Keratinocyte (primary cell): ENCODE results near the gene RPAP2. TPM values are rescaled to one million over a fixed set of nuclear protein-coding genes. Genes with fewer than 3 reads are reported as not detected.

Source experiments
- DNase-seq: peaks from one replicate; pipeline ENCODE4 v3.0.0-alpha.2; 2011; ENCODE audit warnings: low read depth, missing footprints, low spot score
- FAIRE-seq: peaks from 2 replicates; lab custom pipeline; 2011; peaks lifted over from hg19 to GRCh38; lab: Jason Lieb, UNC
- H2AFZ ChIP-seq: 2 replicates; pipeline ENCODE4 v1.6.0; 2012; ENCODE audit warnings: low read length, control low read depth, inconsistent platforms; ENCODE audit not compliant: control insufficient read depth
- H3K27ac ChIP-seq: 2 replicates; pipeline ENCODE4 v1.5.1; 2011; ENCODE audit warnings: low read length; ENCODE audit not compliant: control insufficient read depth, insufficient read depth
- H3K27me3 ChIP-seq: 3 replicates; pipeline ENCODE4 v1.6.0; 2011; ENCODE audit warnings: low read length; ENCODE audit not compliant: control insufficient read depth, insufficient read depth; ENCODE audit errors: extremely low read depth
- H3K36me3 ChIP-seq, 2 experiments: 2 replicates in 1 of 2; 3 replicates in 1 of 2; pipeline ENCODE4 v1.5.1; 2011; ENCODE audit warnings: low read length in 2 of 2, mild to moderate bottlenecking in 1 of 2; ENCODE audit not compliant: control insufficient read depth in 2 of 2, insufficient read depth in 2 of 2; ENCODE audit errors: extremely low read depth in 1 of 2
- H3K4me1 ChIP-seq: 3 replicates; pipeline ENCODE4 v1.5.1; 2011; ENCODE audit warnings: low read length; ENCODE audit not compliant: control insufficient read depth, insufficient read depth; ENCODE audit errors: extremely low read depth
- H3K4me2 ChIP-seq: 3 replicates; pipeline ENCODE4 v1.6.0; 2011; ENCODE audit warnings: low read depth, low read length; ENCODE audit not compliant: control insufficient read depth, insufficient read depth; ENCODE audit errors: extremely low read depth
- H3K4me3 ChIP-seq, 3 experiments: fragments of 200-600 bp in 1 of 3; sonication (generic) in 1 of 3; 2 replicates in 2 of 3; 3 replicates in 1 of 3; pipeline ENCODE4 v1.5.1; 2011 to 2016; ENCODE audit warnings: low read length in 3 of 3, mild to moderate bottlenecking in 3 of 3, control low read depth in 2 of 3, inconsistent platforms in 1 of 3, low read depth in 1 of 3, mixed read lengths in 1 of 3, mixed run types in 1 of 3, moderate library complexity in 1 of 3; ENCODE audit not compliant: control insufficient read depth in 2 of 3, insufficient read depth in 2 of 3; ENCODE audit errors: extremely low read depth in 1 of 3
- H3K79me2 ChIP-seq: 2 replicates; pipeline ENCODE4 v1.6.0; 2012; ENCODE audit warnings: low read length; ENCODE audit not compliant: control insufficient read depth, insufficient read depth
- H3K9ac ChIP-seq: 3 replicates; pipeline ENCODE4 v1.6.0; 2011; ENCODE audit warnings: low read length; ENCODE audit not compliant: control insufficient read depth, insufficient read depth; ENCODE audit errors: extremely low read depth
- H3K9me1 ChIP-seq: 3 replicates; pipeline ENCODE4 v1.6.0; 2011; ENCODE audit warnings: low read length; ENCODE audit not compliant: control insufficient read depth, insufficient read depth; ENCODE audit errors: extremely low read depth
- H3K9me3 ChIP-seq: 2 replicates; pipeline ENCODE4 v1.5.1; 2012; ENCODE audit warnings: low read depth, low read length; ENCODE audit not compliant: control insufficient read depth
- H4K20me1 ChIP-seq: 3 replicates; pipeline ENCODE4 v1.6.0; 2011; ENCODE audit warnings: low read length; ENCODE audit not compliant: control insufficient read depth, insufficient read depth; ENCODE audit errors: extremely low read depth
- EZH2 ChIP-seq: IDR thresholded peaks from one replicate; pipeline ENCODE4 v1.6.1; 2012; ENCODE audit warnings: inconsistent platforms, mild to moderate bottlenecking, low read length, moderate library complexity
- dilution Hi-C: fragments of 300-500 bp; cut with MboI; formaldehyde crosslinking; loops from one replicate; pipeline ENCODE4 v1.7.0; 2020; ENCODE audit warnings: low sequenced_read_pairs; ENCODE audit not compliant: extremely low pct_ligation_motif_present
- polyA plus RNA-seq, 5 experiments: library from polyadenylated mRNA; depleted of rRNA in 3 of 5; stranded (reverse) in 3 of 5; stranded (forward) in 1 of 5; unstranded in 1 of 5; fragments of >200 nt; gene quantifications; 1 replicate in 1 of 5; 2 replicates in 3 of 5; 3 replicates in 1 of 5; pipeline versions ENCODE4 v1.2.1 to v1.2.3, GENCODE V29; 2011 to 2012; ENCODE audit warnings: missing spikeins in 2 of 5, low read depth in 1 of 5, low replicate concordance in 1 of 5
- TF ChIP-seq, protein P1 (sequence below), 3 experiments: IDR thresholded peaks in 1 of 3; conservative IDR thresholded peaks in 1 of 3; optimal IDR thresholded peaks in 1 of 3; 2 replicates in 2 of 3; 3 replicates in 1 of 3; pipeline versions ENCODE3 to v1.5.1; 2011; ENCODE audit warnings: low read length in 3 of 3, mild to moderate bottlenecking in 3 of 3, moderate library complexity in 2 of 3, control low read depth in 1 of 3, inconsistent platforms in 1 of 3; ENCODE audit not compliant: insufficient read depth in 2 of 3; ENCODE audit errors: extremely low read depth in 1 of 3

Gene RPAP2
- polyA plus RNA-seq, 1 donor (not counting 4 experiments of a cell fraction or from before 2014, with no cell fraction given): 21.5 TPM

DNA sequence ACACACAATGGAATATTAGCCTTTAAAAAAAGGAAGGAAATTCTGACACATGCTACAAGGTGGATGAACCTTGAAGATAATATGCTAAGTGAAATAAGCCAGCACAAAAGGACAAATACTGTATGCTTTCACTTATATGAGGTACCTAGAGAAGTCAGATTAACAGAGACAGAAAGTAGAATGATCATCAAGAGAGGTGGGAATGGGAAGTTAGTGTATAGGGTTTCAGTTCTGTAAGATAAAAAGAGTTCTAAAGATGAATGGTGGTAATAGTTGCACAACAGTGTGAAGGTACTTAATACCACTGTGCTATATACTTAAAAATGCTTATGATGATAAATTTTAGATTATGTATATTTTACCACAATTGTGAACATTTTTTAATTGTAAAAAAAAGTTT, 7.2 kb downstream of the RPAP2 start:
- dilution Hi-C loops: no loop called here
- Histone ChIP-seq H3K4me2 (no peak overlapping the region), H3K9me1 (no peaks in the 10 kb centered on the region), H3K4me3 (no peak overlapping the region), H2AFZ (no peak overlapping the region), H3K9ac (no peak overlapping the region), H3K4me1 (no peaks in the 10 kb centered on the region), H3K27me3 (no peaks in the 10 kb centered on the region), H3K79me2 (peaks cover under 1% of the 10 kb centered on the region), H4K20me1 (no peaks in the 10 kb centered on the region), H3K9me3 (no peaks in the 10 kb centered on the region), H3K27ac (no peak overlapping the region), H3K36me3 (peaks cover 3 to 6% of the 10 kb centered on the region in 2 experiments)
- FAIRE-seq (no peak), DNase-seq (no peak)
- TF ChIP-seq, protein P1, sequence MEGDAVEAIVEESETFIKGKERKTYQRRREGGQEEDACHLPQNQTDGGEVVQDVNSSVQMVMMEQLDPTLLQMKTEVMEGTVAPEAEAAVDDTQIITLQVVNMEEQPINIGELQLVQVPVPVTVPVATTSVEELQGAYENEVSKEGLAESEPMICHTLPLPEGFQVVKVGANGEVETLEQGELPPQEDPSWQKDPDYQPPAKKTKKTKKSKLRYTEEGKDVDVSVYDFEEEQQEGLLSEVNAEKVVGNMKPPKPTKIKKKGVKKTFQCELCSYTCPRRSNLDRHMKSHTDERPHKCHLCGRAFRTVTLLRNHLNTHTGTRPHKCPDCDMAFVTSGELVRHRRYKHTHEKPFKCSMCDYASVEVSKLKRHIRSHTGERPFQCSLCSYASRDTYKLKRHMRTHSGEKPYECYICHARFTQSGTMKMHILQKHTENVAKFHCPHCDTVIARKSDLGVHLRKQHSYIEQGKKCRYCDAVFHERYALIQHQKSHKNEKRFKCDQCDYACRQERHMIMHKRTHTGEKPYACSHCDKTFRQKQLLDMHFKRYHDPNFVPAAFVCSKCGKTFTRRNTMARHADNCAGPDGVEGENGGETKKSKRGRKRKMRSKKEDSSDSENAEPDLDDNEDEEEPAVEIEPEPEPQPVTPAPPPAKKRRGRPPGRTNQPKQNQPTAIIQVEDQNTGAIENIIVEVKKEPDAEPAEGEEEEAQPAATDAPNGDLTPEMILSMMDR (optimal IDR thresholded peaks at IDR 0.05 in 1 of 3, IDR thresholded peaks at IDR 0.05 in 1 of 3, conservative IDR thresholded peaks at IDR 0.05 in 1 of 3; ENCODE audit: extremely low read depth in 1 of 3, insufficient read depth in 2 of 3, low read length in 3 of 3): no peak
- no peak for TF ChIP-seq EZH2

DNA sequence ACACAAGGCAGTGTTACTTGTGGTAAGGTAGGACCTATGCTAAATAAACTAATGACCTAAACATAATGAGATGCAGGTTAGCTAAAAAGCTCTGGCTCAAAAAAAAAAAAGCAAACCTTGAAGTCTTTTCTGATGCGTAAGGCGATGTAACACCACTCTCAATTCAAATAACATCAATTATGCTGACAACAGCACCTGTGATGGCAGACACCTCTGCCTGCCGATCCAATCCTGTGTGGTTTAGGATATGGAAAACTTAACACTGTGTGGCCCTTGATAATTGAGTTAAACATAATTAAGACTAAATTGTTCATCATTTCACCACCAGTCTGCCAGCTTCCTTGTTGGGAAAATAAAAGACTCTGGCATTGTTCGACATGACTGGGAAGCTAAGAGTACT, 9.1 kb downstream of the RPAP2 start:
- Histone ChIP-seq H3K36me3 (peaks cover 7% of the 10 kb centered on the region in 2 experiments), H3K4me3 (no peak overlapping the region), H3K9me3 (no peaks in the 10 kb centered on the region), H2AFZ (no peak overlapping the region), H3K4me2 (no peak overlapping the region), H3K9me1 (no peaks in the 10 kb centered on the region), H3K27me3 (no peaks in the 10 kb centered on the region), H3K79me2 (no peaks in the 10 kb centered on the region), H3K27ac (no peak overlapping the region), H3K9ac (no peak overlapping the region), H4K20me1 (no peaks in the 10 kb centered on the region), H3K4me1 (no peaks in the 10 kb centered on the region)
- TF ChIP-seq EZH2: no peak
- TF ChIP-seq, protein P1 (optimal IDR thresholded peaks at IDR 0.05 in 1 of 3, IDR thresholded peaks at IDR 0.05 in 1 of 3, conservative IDR thresholded peaks at IDR 0.05 in 1 of 3; ENCODE audit: extremely low read depth in 1 of 3, insufficient read depth in 2 of 3, low read length in 3 of 3): no peak
- DNase-seq (no peak), FAIRE-seq (no peak)
- dilution Hi-C loops: no loop called here
